HepG2 (cell line): ENCODE results near the gene TREML1. TPM values are rescaled to one million over a fixed set of nuclear protein-coding genes. Genes with fewer than 3 reads are reported as not detected.

ENCODE experiments used
- ATAC-seq: fragments of 200-7000 bp; cut with Tn5 transposase; 3 replicates; pipeline ENCODE4 v1.9.1; 2020; ENCODE audit warnings: mild to moderate bottlenecking, moderate library complexity
- BruUV-seq: library from RNA; stranded (reverse); fragments of 400-500 nt; replicated peaks from 2 replicates; lab custom pipeline; 2021; lab: Mats Ljungman, UMichigan
- CTCF ChIA-PET: fragments of 300-600 bp; formaldehyde crosslinking; extraction: SDS; loops from one replicate; lab custom pipeline; 2021; ENCODE audit warnings: low total read pairs, inconsistent platforms, low intra/inter-chr PET ratio; lab: Yijun Ruan, JAX
- POLR2A ChIA-PET: fragments of 350-600 bp; sonication (Branson Sonifier 250); formaldehyde crosslinking; loops from one replicate; lab custom pipeline; 2020; ENCODE audit warnings: antibody characterized with exemption, inconsistent platforms; lab: Yijun Ruan, JAX
- DNase-seq: peaks from one replicate; pipeline ENCODE4 v3.0.0-alpha.2; 2015; ENCODE audit warnings: low spot score
- FAIRE-seq: peaks from 3 replicates; lab custom pipeline; 2011; peaks lifted over from hg19 to GRCh38; lab: Jason Lieb, UNC
- H2AFZ ChIP-seq: one replicate; pipeline ENCODE4 v1.6.1; 2011; ENCODE audit warnings: low read length, inconsistent platforms
- H3K27ac ChIP-seq: fragments of 300-600 bp; 3 replicates; pipeline ENCODE4 v1.8.0; 2011; ENCODE audit warnings: mixed run types, mild to moderate bottlenecking, mixed read lengths, low read length, inconsistent platforms; ENCODE audit not compliant: insufficient read depth; ENCODE audit errors: extremely low read length
- H3K27me3 ChIP-seq, 2 experiments: fragments of 200-600 bp in 1 of 2; 2 replicates in 1 of 2; 3 replicates in 1 of 2; pipeline versions ENCODE4 v1.6.0 to v1.8.0; 2011; ENCODE audit warnings: low read length in 2 of 2, mild to moderate bottlenecking in 2 of 2, moderate library complexity in 2 of 2, inconsistent platforms in 1 of 2; ENCODE audit not compliant: insufficient read depth in 2 of 2, control insufficient read depth in 1 of 2
- H3K36me3 ChIP-seq, 2 experiments: fragments of 200-600 bp in 1 of 2; replicated peaks in 1 of 2; 2 replicates in 1 of 2; 3 replicates in 1 of 2; pipeline versions ENCODE4 v1.5.1 to v1.8.0; 2011; ENCODE audit warnings: low read length in 2 of 2, inconsistent platforms in 1 of 2; ENCODE audit not compliant: insufficient read depth in 2 of 2, control insufficient read depth in 1 of 2
- H3K4me1 ChIP-seq: 2 replicates; pipeline ENCODE4 v1.5.1; 2012; ENCODE audit warnings: low read length, inconsistent platforms; ENCODE audit not compliant: insufficient read depth
- H3K4me2 ChIP-seq: 2 replicates; pipeline ENCODE4 v1.6.0; 2011; ENCODE audit warnings: low read depth, low read length, inconsistent platforms
- H3K4me3 ChIP-seq, 3 experiments: fragments of 200-600 bp in 1 of 3; sonication (generic), shearing (Covaris generic) in 1 of 3; replicated peaks in 1 of 3; 2 replicates each; pipeline ENCODE4 v1.5.1; 2011 to 2016; ENCODE audit warnings: low read length in 3 of 3, inconsistent platforms in 2 of 3, low read depth in 2 of 3, mild to moderate bottlenecking in 2 of 3, control low read depth in 1 of 3, mixed read lengths in 1 of 3; ENCODE audit not compliant: insufficient read depth in 1 of 3
- H3K79me2 ChIP-seq: one replicate; pipeline ENCODE4 v1.6.1; 2011; ENCODE audit warnings: low read length, inconsistent platforms; ENCODE audit not compliant: insufficient read depth
- H3K9ac ChIP-seq: 2 replicates; pipeline ENCODE4 v1.6.0; 2011; ENCODE audit warnings: mild to moderate bottlenecking, low read depth, low read length, inconsistent platforms; ENCODE audit not compliant: insufficient read depth
- H3K9me3 ChIP-seq: 2 replicates; pipeline ENCODE4 v1.5.1; 2012; ENCODE audit warnings: mild to moderate bottlenecking, low read length
- H4K20me1 ChIP-seq: 2 replicates; pipeline ENCODE4 v1.6.0; 2011; ENCODE audit warnings: inconsistent platforms, mild to moderate bottlenecking, low read length, moderate library complexity; ENCODE audit not compliant: insufficient read depth
- KDM2A ChIP-seq: sonication (generic); formaldehyde crosslinking; IDR thresholded peaks from 2 replicates; pipeline ENCODE4 v1.4.0; 2020; ENCODE audit warnings: low read depth, missing genetic modification reagents, borderline replicate concordance
- MIER3 ChIP-seq: IDR thresholded peaks from 2 replicates; pipeline ENCODE4 v1.6.1; 2016; ENCODE audit warnings: missing compliant biosample characterization, borderline replicate concordance
- MYNN ChIP-seq: sonication (generic); formaldehyde crosslinking; IDR thresholded peaks from 2 replicates; pipeline ENCODE4 v1.4.0; 2020; ENCODE audit warnings: mild to moderate bottlenecking, low read depth, missing genetic modification reagents
- NFRKB ChIP-seq: fragments of 450-650 bp; IDR thresholded peaks from 2 replicates; pipeline ENCODE4 v1.6.1; 2017
- SNRNP70 ChIP-seq: fragments of 200-400 bp; formaldehyde crosslinking; IDR thresholded peaks from 2 replicates; pipeline ENCODE4 v1.6.1; 2017; ENCODE audit warnings: mild to moderate bottlenecking, low read depth, low read length, moderate library complexity
- ZBTB7B ChIP-seq: sonication (generic); formaldehyde crosslinking; IDR thresholded peaks from 2 replicates; pipeline ENCODE4 v1.4.0; 2020; ENCODE audit warnings: missing genetic modification reagents
- ZMYM4 ChIP-seq: sonication (generic); formaldehyde crosslinking; IDR thresholded peaks from 2 replicates; pipeline ENCODE4 v1.8.1; 2023; ENCODE audit warnings: mild to moderate bottlenecking, missing genetic modification reagents
- ZNF251 ChIP-seq: sonication (generic); formaldehyde crosslinking; IDR thresholded peaks from 2 replicates; pipeline ENCODE4 v1.9.0; 2021; ENCODE audit warnings: mild to moderate bottlenecking, missing genetic modification reagents
- ZNF496 ChIP-seq: sonication (generic); formaldehyde crosslinking; IDR thresholded peaks from 2 replicates; pipeline ENCODE4 v1.8.1; 2023; ENCODE audit warnings: mild to moderate bottlenecking, moderate library complexity, missing genetic modification reagents; ENCODE audit not compliant: insufficient replicate concordance
- WGBS: methylation state at CpG from one replicate; pipeline ENCODE4 v1.1.6; 2017; ENCODE audit warnings: low lambda C conversion rate; 5-methylcytosine and 5-hydroxymethylcytosine counted together
- in situ Hi-C: cut with HindIII; loops from 2 replicates; pipeline ENCODE4 v1.10.0; 2017; ENCODE audit warnings: low pct_unique_long_range_greater_than_20kb; ENCODE audit not compliant: extremely low pct_ligation_motif_present
- intact Hi-C: fragments of 100-400 bp; cut with micrococcal nuclease; formaldehyde crosslinking; loops from one replicate; pipeline ENCODE4 v1.10.0; 2022; ENCODE audit not compliant: unreplicated experiment
- polyA plus RNA-seq, 8 experiments: library from polyadenylated mRNA; depleted of rRNA in 3 of 8; stranded (reverse) in 7 of 8; unstranded in 1 of 8; fragments of >200 nt; fragmentation: Illumina TruSeq in 4 of 8; extraction: Trizol in 4 of 8; gene quantifications; 2 replicates each; pipeline versions ENCODE4 v1.2.1 to v1.2.3, GENCODE V29; 2011 to 2016; ENCODE audit warnings: low read depth in 4 of 8, missing spikeins in 1 of 8, mixed read lengths in 1 of 8; ENCODE audit not compliant: insufficient read depth in 1 of 8
- total RNA-seq, 5 experiments: library from RNA; depleted of rRNA; stranded (reverse); fragments of >200 nt; fragmentation: Illumina TruSeq; extraction: Trizol; gene quantifications; 2 replicates each; pipeline ENCODE4 v1.2.3, GENCODE V29; 2016; ENCODE audit warnings: low read depth in 1 of 5
- TF ChIP-seq, protein P1 (sequence below): sonication (generic); formaldehyde crosslinking; IDR thresholded peaks from 2 replicates; pipeline ENCODE4 v1.5.1; 2020; ENCODE audit warnings: missing genetic modification reagents, mild to moderate bottlenecking, borderline replicate concordance

Gene TREML1
- total and polyA plus RNA-seq, 2 of the 13 experiments (the other 11 are each of a cell fraction or from before 2014, with no cell fraction given), result not detected

GRCh38 chr6:41103847-41104246, 50.3 kb downstream of the TREML1 start:
- WGBS, result 85% methylated on average over 3 of the region's 3 CpGs
- no peak for ATAC-seq
- intact Hi-C loops (no loop called here), in situ Hi-C loops (no loop called here)
- BruUV-seq, result no TSS peak
- Histone ChIP-seq H3K36me3 (peaks cover 3 to 15% of the 10 kb centered on the region in 2 experiments; a peak in 3 of 5 replicates), H2AFZ (no peak overlapping the region), H3K9me3 (no peaks in the 10 kb centered on the region), H3K4me3 (no peak overlapping the region), H3K27me3 (no peaks in the 10 kb centered on the region), H3K27ac (no peak overlapping the region), H4K20me1 (no peaks in the 10 kb centered on the region), H3K4me2 (no peak overlapping the region), H3K4me1 (no peaks in the 10 kb centered on the region), H3K79me2 (no peaks in the 10 kb centered on the region), H3K9ac (no peak overlapping the region)
- DNase-seq, result no peak
- ChIA-PET POLR2A (no interaction called here), CTCF (no interaction called here)
- FAIRE-seq, result no peak
- TF ChIP-seq ZNF496 (CRISPR knock-in tag) (no peak), MYNN (CRISPR knock-in tag) (no peak), ZMYM4 (CRISPR knock-in tag) (no peak), SNRNP70 (no peak), KDM2A (CRISPR knock-in tag) (no peak), ZNF251 (CRISPR knock-in tag) (no peak), MIER3 (no peak), ZBTB7B (no peak), NFRKB (no peak)
- TF ChIP-seq, protein P1, sequence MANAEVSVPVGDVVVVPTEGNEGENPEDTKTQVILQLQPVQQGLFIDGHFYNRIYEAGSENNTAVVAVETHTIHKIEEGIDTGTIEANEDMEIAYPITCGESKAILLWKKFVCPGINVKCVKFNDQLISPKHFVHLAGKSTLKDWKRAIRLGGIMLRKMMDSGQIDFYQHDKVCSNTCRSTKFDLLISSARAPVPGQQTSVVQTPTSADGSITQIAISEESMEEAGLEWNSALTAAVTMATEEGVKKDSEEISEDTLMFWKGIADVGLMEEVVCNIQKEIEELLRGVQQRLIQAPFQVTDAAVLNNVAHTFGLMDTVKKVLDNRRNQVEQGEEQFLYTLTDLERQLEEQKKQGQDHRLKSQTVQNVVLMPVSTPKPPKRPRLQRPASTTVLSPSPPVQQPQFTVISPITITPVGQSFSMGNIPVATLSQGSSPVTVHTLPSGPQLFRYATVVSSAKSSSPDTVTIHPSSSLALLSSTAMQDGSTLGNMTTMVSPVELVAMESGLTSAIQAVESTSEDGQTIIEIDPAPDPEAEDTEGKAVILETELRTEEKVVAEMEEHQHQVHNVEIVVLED (CRISPR knock-in tag), result no peak
